ENCODE results near the gene RYR1. TPM values are rescaled to one million over a fixed set of nuclear protein-coding genes. Genes with fewer than 3 reads are reported as not detected.

RYR1 gene
- total and polyA plus RNA-seq, 2 of the 13 experiments (the other 11 are each of a cell fraction or from before 2014, with no cell fraction given), result 0.03 TPM; not detected in 1

DNA sequence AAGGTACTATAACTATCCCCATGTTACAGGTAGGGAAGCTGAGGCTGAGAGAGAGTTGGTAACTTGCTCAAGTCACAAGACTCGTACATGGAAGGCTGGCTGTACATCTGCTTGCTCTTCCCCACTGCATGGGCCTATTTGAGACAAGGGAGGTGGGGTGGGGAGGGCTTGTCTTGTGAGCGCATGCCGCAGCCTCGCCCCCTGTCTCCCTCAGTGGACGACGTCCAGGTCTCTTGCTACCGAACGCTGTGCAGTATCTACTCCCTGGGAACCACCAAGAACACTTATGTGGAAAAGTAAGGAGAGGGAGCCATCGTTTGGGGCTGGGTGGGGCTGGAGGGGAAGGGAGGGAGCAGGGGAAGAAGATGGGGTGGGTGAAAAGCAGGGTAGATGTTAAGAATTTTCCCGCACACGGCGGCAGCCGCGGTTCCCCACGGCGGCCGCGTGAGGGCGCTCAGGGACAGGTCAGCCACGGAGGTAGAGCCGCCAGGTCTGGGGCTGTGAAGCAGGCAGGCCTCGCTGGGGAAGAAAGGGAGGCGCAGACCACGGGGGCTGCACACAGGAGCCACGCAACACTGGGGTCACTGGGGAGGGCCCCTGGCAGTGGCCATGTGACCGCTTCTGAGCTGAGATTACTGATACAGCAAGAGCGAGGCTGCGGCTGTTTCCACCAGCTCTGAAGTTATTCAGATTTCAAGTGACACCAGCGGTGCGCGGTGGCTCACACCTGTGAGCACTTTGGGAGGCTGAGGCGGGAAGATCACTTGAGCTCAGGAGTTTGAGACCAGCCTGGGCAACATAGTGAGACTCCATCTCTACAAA is 81.5 kb downstream of the RYR1 start (continued):
- TF ChIP-seq, protein P1, sequence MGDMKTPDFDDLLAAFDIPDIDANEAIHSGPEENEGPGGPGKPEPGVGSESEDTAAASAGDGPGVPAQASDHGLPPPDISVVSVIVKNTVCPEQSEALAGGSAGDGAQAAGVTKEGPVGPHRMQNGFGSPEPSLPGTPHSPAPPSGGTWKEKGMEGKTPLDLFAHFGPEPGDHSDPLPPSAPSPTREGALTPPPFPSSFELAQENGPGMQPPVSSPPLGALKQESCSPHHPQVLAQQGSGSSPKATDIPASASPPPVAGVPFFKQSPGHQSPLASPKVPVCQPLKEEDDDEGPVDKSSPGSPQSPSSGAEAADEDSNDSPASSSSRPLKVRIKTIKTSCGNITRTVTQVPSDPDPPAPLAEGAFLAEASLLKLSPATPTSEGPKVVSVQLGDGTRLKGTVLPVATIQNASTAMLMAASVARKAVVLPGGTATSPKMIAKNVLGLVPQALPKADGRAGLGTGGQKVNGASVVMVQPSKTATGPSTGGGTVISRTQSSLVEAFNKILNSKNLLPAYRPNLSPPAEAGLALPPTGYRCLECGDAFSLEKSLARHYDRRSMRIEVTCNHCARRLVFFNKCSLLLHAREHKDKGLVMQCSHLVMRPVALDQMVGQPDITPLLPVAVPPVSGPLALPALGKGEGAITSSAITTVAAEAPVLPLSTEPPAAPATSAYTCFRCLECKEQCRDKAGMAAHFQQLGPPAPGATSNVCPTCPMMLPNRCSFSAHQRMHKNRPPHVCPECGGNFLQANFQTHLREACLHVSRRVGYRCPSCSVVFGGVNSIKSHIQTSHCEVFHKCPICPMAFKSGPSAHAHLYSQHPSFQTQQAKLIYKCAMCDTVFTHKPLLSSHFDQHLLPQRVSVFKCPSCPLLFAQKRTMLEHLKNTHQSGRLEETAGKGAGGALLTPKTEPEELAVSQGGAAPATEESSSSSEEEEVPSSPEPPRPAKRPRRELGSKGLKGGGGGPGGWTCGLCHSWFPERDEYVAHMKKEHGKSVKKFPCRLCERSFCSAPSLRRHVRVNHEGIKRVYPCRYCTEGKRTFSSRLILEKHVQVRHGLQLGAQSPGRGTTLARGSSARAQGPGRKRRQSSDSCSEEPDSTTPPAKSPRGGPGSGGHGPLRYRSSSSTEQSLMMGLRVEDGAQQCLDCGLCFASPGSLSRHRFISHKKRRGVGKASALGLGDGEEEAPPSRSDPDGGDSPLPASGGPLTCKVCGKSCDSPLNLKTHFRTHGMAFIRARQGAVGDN (CRISPR knock-in tag; IDR thresholded peaks at IDR 0.05), result peak; percentile 63
- TF ChIP-seq MTF1 (CRISPR knock-in tag; IDR thresholded peaks at IDR 0.05), result no peak
- no peak for TF ChIP-seq ZNF772 (CRISPR knock-in tag; IDR thresholded peaks at IDR 0.05)
- no peak for TF ChIP-seq POLR2A (IDR thresholded peaks at IDR 0.05; ENCODE audit: insufficient read depth in 1 of 2, low read depth in 2 of 2, low read length in 2 of 2)

GRCh38 chr19:38515896-38516295 is 82.4 kb downstream of the RYR1 start:
- no peak overlapping the region for H3K27ac ChIP-seq (ENCODE audit: extremely low read length, insufficient read depth, low read length)
- ChIA-PET POLR2A (interaction anchor here (0.8 to 1.0 kb wide), 2 partner anchors 103 to 142 kb away, joined by 3 to 4 read pairs; partner anchors contain the start of genes EIF3K and PSMD8), CTCF (ENCODE audit: low intra/inter-chr PET ratio, low total read pairs) (interaction anchor here (1.2 kb wide), 1 partner anchor 119 kb away, joined by 5 read pairs; no protein-coding TSS in a partner anchor)
- no peaks in the 10 kb centered on the region for H3K9me3 ChIP-seq (ENCODE audit: low read length)
- intact Hi-C loops (cut with micrococcal nuclease; ENCODE audit: unreplicated experiment) (no loop called here), in situ Hi-C loops (cut with HindIII; ENCODE audit: extremely low pct_ligation_motif_present, low pct_unique_long_range_greater_than_20kb) (no loop called here)
- whole genome bisulfite sequencing (ENCODE audit: low lambda C conversion rate), result 93% methylated on average over 6 of the region's 17 CpGs
- no peak for DNase-seq (ENCODE audit: low spot score)
- peaks cover 8% of the 10 kb centered on the region for H3K4me1 ChIP-seq (ENCODE audit: insufficient read depth, low read length)
- ATAC-seq, result peak; percentile 24
- H2AFZ ChIP-seq (ENCODE audit: low read length), result no peak overlapping the region
- no peaks in the 10 kb centered on the region for H3K36me3 ChIP-seq (replicated peaks in 1 of 2; ENCODE audit: control insufficient read depth in 1 of 2, insufficient read depth in 2 of 2, low read length in 2 of 2)
- no peaks in the 10 kb centered on the region for H3K79me2 ChIP-seq (ENCODE audit: insufficient read depth, low read length)
- FAIRE-seq, result no peak
- 0 out of 2 replicates have a peak overlapping the region, but pooled peaks have one; percentile 61 for H3K4me2 ChIP-seq (ENCODE audit: low read depth, low read length)
- H3K4me3 ChIP-seq (replicated peaks in 1 of 3; ENCODE audit: insufficient read depth in 1 of 3, low read depth in 2 of 3, low read length in 3 of 3), result no peak overlapping the region
- H4K20me1 ChIP-seq (ENCODE audit: insufficient read depth, low read length), result no peaks in the 10 kb centered on the region
- no peak overlapping the region for H3K9ac ChIP-seq (ENCODE audit: insufficient read depth, low read depth, low read length)
- BruUV-seq (replicated peaks), result no TSS peak
- H3K27me3 ChIP-seq (ENCODE audit: control insufficient read depth in 1 of 2, insufficient read depth in 2 of 2, low read length in 2 of 2), result peaks cover 0 to 1% of the 10 kb centered on the region in 2 experiments; a peak in 3 of 5 replicates
- TF ChIP-seq ZNF569 (CRISPR knock-in tag; IDR thresholded peaks at IDR 0.05; ENCODE audit: borderline replicate concordance), result no peak
- no peak for TF ChIP-seq ATM (IDR thresholded peaks at IDR 0.05; ENCODE audit: borderline replicate concordance)
- TF ChIP-seq ZNF484 (CRISPR knock-in tag; IDR thresholded peaks at IDR 0.05; ENCODE audit: borderline replicate concordance, low read depth), result no peak
- no peak for TF ChIP-seq MTA3 (CRISPR knock-in tag; IDR thresholded peaks at IDR 0.05)
- TF ChIP-seq TERF1 (CRISPR knock-in tag; IDR thresholded peaks at IDR 0.05), result no peak
- no peak for TF ChIP-seq MIER3 (CRISPR knock-in tag; IDR thresholded peaks at IDR 0.05; ENCODE audit: borderline replicate concordance)
- TF ChIP-seq SKIL (CRISPR knock-in tag; IDR thresholded peaks at IDR 0.05; ENCODE audit: borderline replicate concordance), result no peak
- no peak for TF ChIP-seq MEF2D (CRISPR knock-in tag; IDR thresholded peaks at IDR 0.05)
- no peak for TF ChIP-seq ZNF446 (CRISPR knock-in tag; IDR thresholded peaks at IDR 0.05)
